Smooth muscle cell of the brain vasculature (primary cell): ENCODE data around the gene ENDOV.
A peak's percentile ranks its signal among the peaks of the same experiment; 100 is the strongest.

Experiments
- DNase-seq: peaks from one replicate; pipeline ENCODE4 v3.0.0-alpha.2; 2012; ENCODE audit warnings: low read depth, low spot score

ENDOV gene

DNA sequence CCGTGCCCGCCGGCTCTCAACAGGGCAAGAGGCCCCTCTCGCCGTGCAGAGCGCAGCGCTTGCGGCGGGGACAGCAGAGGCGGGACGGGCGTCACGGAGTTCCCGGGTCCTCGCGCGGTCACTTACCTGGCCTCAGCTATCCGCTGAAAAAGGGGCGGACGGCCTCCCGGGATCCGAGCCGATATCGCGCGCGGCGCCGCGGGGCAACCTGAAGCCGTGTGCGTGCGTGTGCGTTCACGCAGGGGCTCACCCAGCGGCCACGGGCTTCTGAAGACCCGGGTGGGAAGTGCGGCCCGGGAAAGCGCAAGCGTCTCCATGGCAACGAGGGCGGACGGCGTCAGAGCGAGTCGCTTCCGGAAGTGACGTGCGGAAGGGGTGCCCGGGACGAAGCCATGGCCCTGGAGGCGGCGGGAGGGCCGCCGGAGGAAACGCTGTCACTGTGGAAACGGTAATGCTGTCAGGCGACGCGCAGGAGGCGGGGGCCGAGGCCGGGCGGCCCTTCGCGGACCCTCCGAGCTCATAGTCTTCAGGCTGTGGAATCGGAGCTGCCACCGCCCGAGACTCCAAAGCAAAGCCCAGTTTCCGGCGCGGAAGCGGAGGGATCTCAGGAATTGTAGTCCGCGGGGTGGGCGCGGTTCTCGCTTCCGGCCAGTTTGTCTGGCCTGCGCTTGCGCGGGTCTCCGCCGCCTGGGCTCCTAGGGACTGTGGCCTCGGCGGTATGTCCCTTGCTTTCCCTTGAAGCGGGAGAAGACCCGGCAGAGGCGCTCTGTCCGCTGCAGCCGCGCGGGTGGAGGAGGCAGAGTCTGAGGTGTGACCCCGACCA is at the start of gene ENDOV:
TSS of gene ENDOV (plus strand) at position 365 of the 823 bp plus-strand sequence. CDS start at position 393, 28 bp downstream.
- peak; percentile 78 for DNase-seq

GRCh38 chr17:80365983-80366382 is 49.0 kb upstream of the ENDOV start:
- DNase-seq = no peak

DNA sequence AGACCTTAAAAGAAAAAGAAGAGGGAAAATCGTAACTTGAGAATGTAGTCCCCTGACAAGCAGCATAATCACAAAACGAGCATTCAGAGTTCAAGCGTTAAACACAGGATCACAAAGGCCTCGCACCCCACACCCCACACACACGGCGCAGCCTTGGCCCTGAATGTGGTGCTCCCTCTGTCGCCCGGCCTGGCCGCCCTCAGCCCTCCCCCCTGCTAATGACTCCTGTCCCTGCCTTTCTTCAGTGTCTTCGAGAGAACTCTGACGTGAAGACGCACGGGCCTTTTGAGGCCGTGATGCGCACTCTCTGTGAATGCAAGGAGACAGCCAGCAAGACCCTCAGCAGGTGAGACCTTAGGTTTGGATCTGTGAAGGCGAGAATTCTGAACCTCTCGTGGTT is 47.5 kb upstream of the ENDOV start:
- DNase-seq = no peak

- DNase-seq = no peak
These were observed 43.8 kb upstream of the ENDOV start for GRCh38 chr17:80371196-80371595.

DNA sequence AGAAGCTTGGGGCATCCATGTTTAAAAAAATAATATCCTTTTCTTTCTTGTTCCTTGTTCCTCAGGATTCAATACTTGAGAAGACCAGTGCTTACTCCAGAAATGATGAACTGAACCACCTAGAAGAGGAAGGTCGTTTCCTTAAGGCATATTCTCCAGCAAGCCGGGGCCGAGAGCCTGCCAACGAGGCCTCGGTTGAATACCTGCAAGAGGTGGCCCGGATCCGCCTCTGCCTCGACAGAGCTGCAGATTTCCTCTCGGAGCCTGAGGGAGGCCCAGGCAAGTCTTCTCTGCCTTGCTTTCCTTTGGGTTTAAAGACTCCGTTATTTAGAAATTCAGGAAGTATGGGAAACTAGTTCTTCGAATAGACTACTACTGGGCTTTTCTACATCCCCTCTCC is 42.5 kb upstream of the ENDOV start:
- DNase-seq = no peak

GRCh38 chr17:80372922-80373570 is 41.9 kb upstream of the ENDOV start:
- no peak for DNase-seq

- no peak for DNase-seq
These were observed 40.8 kb upstream of the ENDOV start for GRCh38 chr17:80374039-80374731.

DNA sequence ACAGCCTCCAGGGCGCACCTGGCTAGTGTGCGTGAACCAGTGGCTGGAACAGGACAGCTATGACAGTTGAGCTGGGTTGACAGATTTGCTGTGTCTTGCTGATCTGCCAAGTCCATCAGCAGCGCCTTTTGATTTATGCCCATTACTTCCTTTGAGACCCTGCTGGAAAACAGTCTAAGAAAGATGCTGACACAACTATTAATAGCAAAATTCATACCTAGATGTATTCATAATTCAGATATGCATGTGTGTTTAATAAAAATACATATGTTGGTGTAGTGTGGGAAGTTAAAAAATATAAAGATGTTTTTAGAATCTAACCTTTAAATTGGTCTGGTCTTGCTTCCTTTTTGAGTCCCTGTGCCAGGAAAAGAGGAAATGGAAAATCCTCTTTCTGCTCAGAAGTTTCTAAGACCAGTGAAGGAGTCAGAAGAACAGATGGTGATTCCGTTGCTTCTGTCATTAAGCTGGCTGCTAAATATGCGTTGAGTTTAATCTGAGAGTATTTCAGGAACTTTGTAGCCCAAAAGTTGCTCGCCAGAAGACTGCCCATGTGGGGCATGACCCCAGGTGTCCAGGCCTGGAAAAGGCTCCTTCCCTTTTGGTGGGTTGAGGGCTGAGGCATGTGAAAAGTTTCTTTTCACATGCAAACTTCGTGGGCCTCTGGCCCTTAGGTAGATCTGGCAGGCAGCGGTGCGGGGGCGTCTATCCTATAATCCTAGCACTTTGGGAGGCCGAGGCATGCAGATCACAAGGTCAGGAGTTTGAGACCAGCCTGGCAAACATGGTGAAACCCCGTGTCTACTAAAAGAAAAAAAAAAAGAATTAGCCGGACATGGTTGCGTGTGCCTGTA is 40.0 kb upstream of the ENDOV start:
- DNase-seq = no peak

GRCh38 chr17:80376531-80376930 is 38.4 kb upstream of the ENDOV start:
- no peak for DNase-seq

- no peak for DNase-seq
These were observed 37.2 kb upstream of the ENDOV start for GRCh38 chr17:80377798-80378197.

- DNase-seq = no peak
These were observed 35.6 kb upstream of the ENDOV start for GRCh38 chr17:80379348-80379747.

- DNase-seq = no peak
These were observed 34.9 kb upstream of the ENDOV start for GRCh38 chr17:80380068-80380467.

DNA sequence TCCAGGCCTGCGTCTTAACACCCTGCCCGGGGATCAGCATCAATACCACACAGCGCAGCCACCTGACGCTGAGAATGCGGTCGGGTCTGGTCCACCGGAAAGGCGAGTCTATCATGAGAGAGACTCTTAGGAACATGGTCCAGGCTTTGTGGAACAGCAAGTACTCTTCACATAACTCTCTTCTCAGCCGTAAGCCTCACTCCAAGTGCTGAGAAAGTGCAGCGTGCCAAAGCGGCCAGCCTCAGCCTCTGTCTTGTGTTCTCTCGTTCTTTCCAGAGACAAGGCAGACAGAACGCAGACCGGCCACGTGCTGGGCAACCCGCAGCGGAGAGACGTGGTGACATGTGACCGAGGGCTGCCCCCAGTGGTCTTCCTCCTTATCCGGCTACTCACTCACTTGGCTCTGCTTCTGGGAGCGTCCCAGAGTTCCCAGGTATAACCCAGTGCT is 34.4 kb upstream of the ENDOV start:
- DNase-seq = no peak

- DNase-seq = no peak
These were observed 33.5 kb upstream of the ENDOV start for GRCh38 chr17:80381416-80381923.

DNA sequence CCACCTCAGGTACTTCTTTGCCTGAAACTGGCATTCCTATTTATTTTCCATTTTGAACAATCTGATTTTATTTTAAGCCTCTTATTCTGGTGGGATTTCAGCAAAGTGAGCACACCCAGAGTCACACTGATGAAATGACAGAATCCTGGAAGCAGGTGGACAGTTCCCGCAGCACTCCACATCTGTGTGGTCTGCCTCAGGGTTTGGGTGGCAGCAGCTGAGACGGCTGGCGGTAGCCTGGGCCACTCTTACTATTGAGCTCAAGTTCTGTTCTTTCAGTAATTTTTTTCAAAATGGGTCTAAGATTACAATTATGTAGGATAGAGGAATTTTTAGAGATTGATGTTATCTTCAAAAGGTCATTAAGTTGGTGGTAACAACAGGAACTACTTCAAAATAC is 32.5 kb upstream of the ENDOV start:
- DNase-seq = no peak

GRCh38 chr17:80382956-80383355 is 32.0 kb upstream of the ENDOV start:
- DNase-seq = no peak

DNA sequence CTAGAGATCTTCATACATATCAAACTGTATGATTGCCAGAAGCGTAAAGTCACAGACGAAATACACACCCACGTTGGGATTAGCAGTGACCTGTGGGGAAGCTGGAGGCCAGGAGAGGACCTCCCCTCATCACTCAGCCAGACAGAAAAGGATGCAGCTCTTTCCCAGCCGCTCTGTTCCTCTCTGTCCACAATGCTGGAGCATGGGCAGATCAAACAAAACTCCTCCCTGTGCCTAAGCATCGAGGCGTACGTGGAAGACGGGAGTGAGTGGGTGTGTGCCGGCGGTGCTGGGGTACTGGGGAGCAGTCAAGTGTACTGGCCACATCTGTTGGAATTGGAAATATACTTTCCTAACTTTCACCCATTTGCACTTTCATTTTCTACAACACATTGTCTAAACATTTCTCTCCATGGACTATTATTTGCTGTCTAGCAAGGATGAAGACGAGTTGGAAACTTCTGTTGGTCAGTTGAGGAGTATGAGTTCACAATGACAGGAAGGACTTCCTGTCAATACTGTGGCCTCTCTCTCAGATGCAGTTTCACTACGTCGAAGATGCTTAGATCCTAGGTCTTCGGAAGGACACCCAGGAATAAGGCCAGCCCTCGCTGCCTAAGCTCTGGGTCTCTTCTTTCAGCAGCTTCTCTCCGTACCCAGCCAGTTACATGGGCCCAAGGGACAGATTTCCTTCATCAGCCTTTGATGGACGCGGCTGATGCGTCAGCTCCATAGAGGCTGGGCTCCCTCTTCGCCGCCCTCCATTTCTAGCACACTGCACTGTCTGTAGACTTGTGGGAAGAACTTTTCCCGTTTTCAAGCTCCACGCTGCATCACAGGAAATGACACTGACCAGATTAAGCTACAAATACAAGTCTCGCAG is 30.6 kb upstream of the ENDOV start:
- DNase-seq = no peak

DNA sequence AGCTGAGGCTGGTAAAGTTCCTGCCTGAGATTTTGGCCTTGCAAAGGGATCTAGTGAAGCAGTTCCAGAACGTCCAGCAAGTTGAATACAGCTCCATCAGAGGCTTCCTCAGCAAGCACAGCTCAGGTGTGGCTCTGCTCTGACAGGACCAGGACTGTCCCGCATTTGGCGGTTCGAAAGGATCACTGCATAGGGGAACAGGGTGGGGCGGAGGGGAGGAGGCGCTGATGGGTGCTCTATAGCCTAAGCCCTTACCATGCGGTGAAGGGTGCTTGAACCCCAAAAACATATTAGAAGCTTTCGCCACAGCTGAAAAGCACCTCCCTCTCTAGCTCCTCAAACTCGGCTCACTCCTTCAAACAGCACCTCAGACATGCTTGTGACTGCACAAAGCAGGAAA is 29.9 kb upstream of the ENDOV start:
- no peak for DNase-seq

DNA sequence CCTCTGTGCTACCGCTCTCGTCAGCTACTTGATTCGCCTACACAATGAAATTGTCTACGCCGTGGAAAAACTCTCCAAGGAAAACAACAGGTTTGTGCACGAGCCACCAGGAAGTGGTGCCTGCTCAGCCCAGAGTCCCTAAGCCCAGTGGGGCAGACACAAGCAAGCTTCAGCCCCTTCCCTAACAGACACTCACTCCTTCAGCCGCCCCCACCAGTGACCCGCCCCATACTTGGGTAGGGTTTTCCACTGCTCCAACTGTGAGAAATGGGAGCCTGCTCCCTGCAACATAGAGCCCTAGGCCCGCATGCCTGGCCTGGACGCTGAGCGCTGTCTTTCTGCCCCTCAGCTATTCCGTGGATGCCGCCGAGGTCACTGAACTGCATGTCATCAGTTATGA is 28.6 kb upstream of the ENDOV start:
- DNase-seq = no peak

- no peak for DNase-seq
These were observed 27.9 kb upstream of the ENDOV start for GRCh38 chr17:80387071-80387470.
